WTC11 (cell line): ENCODE results near the gene TPK1.

Source experiments
- FOXJ3 ChIP-seq: sonication (generic); formaldehyde crosslinking; IDR thresholded peaks from 2 replicates; pipeline ENCODE4 v1.9.0; 2021; ENCODE audit warnings: missing genetic modification reagents, mild to moderate bottlenecking, borderline replicate concordance
- PRRX2 ChIP-seq: fragments of 250-450 bp; sonication (Bioruptor Pico); IDR thresholded peaks from 2 replicates; pipeline ENCODE4 v1.8.0; 2021; ENCODE audit warnings: mild to moderate bottlenecking
- ZNF138 ChIP-seq: sonication (generic); formaldehyde crosslinking; conservative IDR thresholded peaks from 2 replicates; pipeline ENCODE4 v1.8.1; 2022; ENCODE audit warnings: mild to moderate bottlenecking, moderate library complexity, missing genetic modification reagents
- TF ChIP-seq, protein P1 (sequence below): fragments of 250-450 bp; sonication (Bioruptor Pico); IDR thresholded peaks from 2 replicates; pipeline ENCODE4 v2.1.2; 2022; ENCODE audit warnings: mild to moderate bottlenecking, moderate library complexity
- TF ChIP-seq, protein P2 (sequence below): sonication (generic); formaldehyde crosslinking; IDR thresholded peaks from 2 replicates; pipeline ENCODE4 v1.8.1; 2023; ENCODE audit warnings: mild to moderate bottlenecking, missing genetic modification reagents
- TF ChIP-seq, protein P3 (sequence below): fragments of 200-600 bp; IDR thresholded peaks from 2 replicates; pipeline ENCODE4 v1.8.0; 2022; ENCODE audit warnings: antibody characterized with exemption
- TF ChIP-seq, protein P4 (sequence below): sonication (generic); formaldehyde crosslinking; IDR thresholded peaks from 2 replicates; pipeline ENCODE4 v1.8.1; 2022; ENCODE audit warnings: mild to moderate bottlenecking, missing genetic modification reagents, moderate library complexity, borderline replicate concordance
- TF ChIP-seq, protein P5 (sequence below): sonication (generic); formaldehyde crosslinking; IDR thresholded peaks from 2 replicates; pipeline ENCODE4 v1.8.1; 2023; ENCODE audit warnings: mild to moderate bottlenecking, missing genetic modification reagents, moderate library complexity

DNA sequence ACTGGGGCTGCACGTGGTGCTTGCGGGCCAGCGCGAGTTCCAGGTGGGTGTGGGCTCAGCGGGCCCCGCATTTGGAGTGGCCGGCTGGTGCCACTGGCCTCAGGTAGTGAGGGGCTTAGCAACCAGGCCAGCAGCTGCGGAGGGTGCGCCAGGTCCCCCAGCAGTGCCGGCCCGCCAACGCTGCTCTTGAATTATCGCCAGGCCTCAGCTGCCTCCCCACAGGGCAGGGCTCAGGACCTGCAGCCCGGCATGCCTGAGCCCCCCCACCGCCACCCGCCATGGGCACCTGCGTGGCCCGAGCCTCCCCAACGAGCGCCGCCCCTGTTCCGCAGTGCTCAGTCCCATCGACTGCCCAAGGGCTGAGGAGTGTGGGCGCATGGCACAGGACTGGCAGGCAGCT is 185.4 kb downstream of the TPK1 start:
- TF ChIP-seq PRRX2, result no peak
- TF ChIP-seq, protein P1, sequence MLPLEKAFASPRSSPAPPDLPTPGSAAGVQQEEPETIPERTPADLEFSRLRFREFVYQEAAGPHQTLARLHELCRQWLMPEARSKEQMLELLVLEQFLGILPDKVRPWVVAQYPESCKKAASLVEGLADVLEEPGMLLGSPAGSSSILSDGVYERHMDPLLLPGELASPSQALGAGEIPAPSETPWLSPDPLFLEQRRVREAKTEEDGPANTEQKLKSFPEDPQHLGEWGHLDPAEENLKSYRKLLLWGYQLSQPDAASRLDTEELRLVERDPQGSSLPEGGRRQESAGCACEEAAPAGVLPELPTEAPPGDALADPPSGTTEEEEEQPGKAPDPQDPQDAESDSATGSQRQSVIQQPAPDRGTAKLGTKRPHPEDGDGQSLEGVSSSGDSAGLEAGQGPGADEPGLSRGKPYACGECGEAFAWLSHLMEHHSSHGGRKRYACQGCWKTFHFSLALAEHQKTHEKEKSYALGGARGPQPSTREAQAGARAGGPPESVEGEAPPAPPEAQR (CRISPR knock-in tag), result no peak
- TF ChIP-seq, protein P2, sequence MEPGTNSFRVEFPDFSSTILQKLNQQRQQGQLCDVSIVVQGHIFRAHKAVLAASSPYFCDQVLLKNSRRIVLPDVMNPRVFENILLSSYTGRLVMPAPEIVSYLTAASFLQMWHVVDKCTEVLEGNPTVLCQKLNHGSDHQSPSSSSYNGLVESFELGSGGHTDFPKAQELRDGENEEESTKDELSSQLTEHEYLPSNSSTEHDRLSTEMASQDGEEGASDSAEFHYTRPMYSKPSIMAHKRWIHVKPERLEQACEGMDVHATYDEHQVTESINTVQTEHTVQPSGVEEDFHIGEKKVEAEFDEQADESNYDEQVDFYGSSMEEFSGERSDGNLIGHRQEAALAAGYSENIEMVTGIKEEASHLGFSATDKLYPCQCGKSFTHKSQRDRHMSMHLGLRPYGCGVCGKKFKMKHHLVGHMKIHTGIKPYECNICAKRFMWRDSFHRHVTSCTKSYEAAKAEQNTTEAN (CRISPR knock-in tag), result no peak
- TF ChIP-seq, protein P3, sequence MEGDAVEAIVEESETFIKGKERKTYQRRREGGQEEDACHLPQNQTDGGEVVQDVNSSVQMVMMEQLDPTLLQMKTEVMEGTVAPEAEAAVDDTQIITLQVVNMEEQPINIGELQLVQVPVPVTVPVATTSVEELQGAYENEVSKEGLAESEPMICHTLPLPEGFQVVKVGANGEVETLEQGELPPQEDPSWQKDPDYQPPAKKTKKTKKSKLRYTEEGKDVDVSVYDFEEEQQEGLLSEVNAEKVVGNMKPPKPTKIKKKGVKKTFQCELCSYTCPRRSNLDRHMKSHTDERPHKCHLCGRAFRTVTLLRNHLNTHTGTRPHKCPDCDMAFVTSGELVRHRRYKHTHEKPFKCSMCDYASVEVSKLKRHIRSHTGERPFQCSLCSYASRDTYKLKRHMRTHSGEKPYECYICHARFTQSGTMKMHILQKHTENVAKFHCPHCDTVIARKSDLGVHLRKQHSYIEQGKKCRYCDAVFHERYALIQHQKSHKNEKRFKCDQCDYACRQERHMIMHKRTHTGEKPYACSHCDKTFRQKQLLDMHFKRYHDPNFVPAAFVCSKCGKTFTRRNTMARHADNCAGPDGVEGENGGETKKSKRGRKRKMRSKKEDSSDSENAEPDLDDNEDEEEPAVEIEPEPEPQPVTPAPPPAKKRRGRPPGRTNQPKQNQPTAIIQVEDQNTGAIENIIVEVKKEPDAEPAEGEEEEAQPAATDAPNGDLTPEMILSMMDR, result no peak
- TF ChIP-seq, protein P4, sequence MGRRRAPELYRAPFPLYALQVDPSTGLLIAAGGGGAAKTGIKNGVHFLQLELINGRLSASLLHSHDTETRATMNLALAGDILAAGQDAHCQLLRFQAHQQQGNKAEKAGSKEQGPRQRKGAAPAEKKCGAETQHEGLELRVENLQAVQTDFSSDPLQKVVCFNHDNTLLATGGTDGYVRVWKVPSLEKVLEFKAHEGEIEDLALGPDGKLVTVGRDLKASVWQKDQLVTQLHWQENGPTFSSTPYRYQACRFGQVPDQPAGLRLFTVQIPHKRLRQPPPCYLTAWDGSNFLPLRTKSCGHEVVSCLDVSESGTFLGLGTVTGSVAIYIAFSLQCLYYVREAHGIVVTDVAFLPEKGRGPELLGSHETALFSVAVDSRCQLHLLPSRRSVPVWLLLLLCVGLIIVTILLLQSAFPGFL (CRISPR knock-in tag), result no peak
- no peak for TF ChIP-seq FOXJ3 (CRISPR knock-in tag)
- no peak for TF ChIP-seq ZNF138 (CRISPR knock-in tag)
- TF ChIP-seq, protein P5, sequence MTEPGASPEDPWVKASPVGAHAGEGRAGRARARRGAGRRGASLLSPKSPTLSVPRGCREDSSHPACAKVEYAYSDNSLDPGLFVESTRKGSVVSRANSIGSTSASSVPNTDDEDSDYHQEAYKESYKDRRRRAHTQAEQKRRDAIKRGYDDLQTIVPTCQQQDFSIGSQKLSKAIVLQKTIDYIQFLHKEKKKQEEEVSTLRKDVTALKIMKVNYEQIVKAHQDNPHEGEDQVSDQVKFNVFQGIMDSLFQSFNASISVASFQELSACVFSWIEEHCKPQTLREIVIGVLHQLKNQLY (CRISPR knock-in tag), result no peak
